ENCODE measurements around the gene IL4R.

DNA sequence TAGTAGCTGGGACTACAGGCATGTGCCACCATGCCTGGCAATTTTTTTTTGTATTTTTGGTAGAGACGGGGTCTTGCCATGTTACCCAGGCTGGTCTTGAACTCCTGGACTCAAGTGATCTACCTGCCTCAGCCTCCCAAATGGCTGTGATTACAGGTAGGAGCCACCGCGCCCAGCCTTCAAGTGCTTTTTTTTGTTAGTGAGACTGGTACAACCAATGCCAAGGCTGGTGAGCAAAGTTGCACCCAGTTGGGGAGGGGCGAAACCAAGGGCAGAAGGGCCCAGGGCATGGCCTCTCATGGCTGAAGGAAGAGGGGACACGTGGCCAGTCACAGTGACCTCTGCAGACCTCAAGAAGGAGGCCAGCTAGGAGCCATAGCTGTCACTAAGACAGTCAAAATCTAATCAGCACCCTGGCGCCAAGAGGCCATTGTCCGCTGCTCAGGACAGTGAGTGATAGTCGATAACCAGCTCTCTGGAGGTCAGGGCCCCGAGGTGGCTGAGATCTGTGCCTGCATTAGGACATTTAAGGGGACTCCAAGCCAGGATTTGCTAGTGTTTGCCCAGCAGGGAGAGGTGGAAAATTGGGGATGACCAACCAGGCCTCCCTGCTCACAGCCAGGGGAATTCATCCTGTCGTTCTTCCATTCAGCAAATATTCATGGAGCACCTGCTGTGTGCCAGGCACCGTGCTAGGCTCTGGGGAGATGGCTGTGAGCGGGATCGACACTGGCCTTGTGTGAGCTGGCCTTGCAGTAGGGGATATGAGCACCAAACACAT lies 10.2 kb downstream of the IL4R start:
- TF ChIP-seq, protein P1, sequence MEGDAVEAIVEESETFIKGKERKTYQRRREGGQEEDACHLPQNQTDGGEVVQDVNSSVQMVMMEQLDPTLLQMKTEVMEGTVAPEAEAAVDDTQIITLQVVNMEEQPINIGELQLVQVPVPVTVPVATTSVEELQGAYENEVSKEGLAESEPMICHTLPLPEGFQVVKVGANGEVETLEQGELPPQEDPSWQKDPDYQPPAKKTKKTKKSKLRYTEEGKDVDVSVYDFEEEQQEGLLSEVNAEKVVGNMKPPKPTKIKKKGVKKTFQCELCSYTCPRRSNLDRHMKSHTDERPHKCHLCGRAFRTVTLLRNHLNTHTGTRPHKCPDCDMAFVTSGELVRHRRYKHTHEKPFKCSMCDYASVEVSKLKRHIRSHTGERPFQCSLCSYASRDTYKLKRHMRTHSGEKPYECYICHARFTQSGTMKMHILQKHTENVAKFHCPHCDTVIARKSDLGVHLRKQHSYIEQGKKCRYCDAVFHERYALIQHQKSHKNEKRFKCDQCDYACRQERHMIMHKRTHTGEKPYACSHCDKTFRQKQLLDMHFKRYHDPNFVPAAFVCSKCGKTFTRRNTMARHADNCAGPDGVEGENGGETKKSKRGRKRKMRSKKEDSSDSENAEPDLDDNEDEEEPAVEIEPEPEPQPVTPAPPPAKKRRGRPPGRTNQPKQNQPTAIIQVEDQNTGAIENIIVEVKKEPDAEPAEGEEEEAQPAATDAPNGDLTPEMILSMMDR (IDR thresholded peaks at IDR 0.05): no peak
- TF ChIP-seq POLR2A (IDR thresholded peaks at IDR 0.05): no peak

Data from testis (tissue), 2 donors.